Mesenchymal stem cell (in vitro differentiated cells and primary cell): ENCODE measurements around the gene RTN1.

Experiments used
- DNase-seq: peaks from one replicate; pipeline ENCODE4 v3.0.0-alpha.2; 2013
- H2AFZ ChIP-seq: one replicate; pipeline ENCODE4 v1.6.1; 2013; ENCODE audit warnings: low read depth, mild to moderate bottlenecking, control low read depth, inconsistent platforms, low read length, moderate library complexity
- H2AK5ac ChIP-seq: 2 replicates; pipeline ENCODE4 v1.6.1; 2013; ENCODE audit warnings: low read length, moderate library complexity, mild to moderate bottlenecking, inconsistent platforms; ENCODE audit not compliant: severe bottlenecking
- H2BK120ac ChIP-seq: one replicate; pipeline ENCODE4 v1.6.1; 2013; ENCODE audit warnings: low read depth, mild to moderate bottlenecking, inconsistent platforms, low read length, moderate library complexity
- H2BK12ac ChIP-seq, 2 experiments: one replicate each; pipeline ENCODE4 v1.6.1; 2013; ENCODE audit warnings: inconsistent platforms in 2 of 2, low read length in 2 of 2, mild to moderate bottlenecking in 2 of 2, moderate library complexity in 2 of 2, control low read depth in 1 of 2
- H2BK15ac ChIP-seq: one replicate; pipeline ENCODE4 v1.6.1; 2013; ENCODE audit warnings: mild to moderate bottlenecking, low read depth, inconsistent platforms; ENCODE audit not compliant: poor library complexity, severe bottlenecking
- H2BK5ac ChIP-seq: 2 replicates; pipeline ENCODE4 v1.6.1; 2013; ENCODE audit warnings: low read depth, mild to moderate bottlenecking, low read length, control low read depth, inconsistent platforms; ENCODE audit not compliant: poor library complexity, severe bottlenecking
- H3K14ac ChIP-seq, 2 experiments: one replicate each; pipeline ENCODE4 v1.6.1; 2013; ENCODE audit warnings: inconsistent platforms in 2 of 2, low read length in 2 of 2, control low read depth in 1 of 2, mild to moderate bottlenecking in 1 of 2, moderate library complexity in 1 of 2
- H3K18ac ChIP-seq, 2 experiments: one replicate each; pipeline ENCODE4 v1.6.1; 2013; ENCODE audit warnings: inconsistent platforms in 2 of 2, low read length in 2 of 2, control low read depth in 1 of 2, low read depth in 1 of 2, mild to moderate bottlenecking in 1 of 2
- H3K23ac ChIP-seq, 2 experiments: one replicate each; pipeline ENCODE4 v1.6.1; 2013; ENCODE audit warnings: inconsistent platforms in 2 of 2, low read length in 2 of 2, mild to moderate bottlenecking in 2 of 2, moderate library complexity in 2 of 2, control low read depth in 1 of 2
- H3K27ac ChIP-seq: 2 replicates; pipeline ENCODE4 v1.5.1; 2013; ENCODE audit warnings: mild to moderate bottlenecking, moderate library complexity, low read length, control low read depth, inconsistent platforms; ENCODE audit not compliant: poor library complexity, severe bottlenecking
- H3K27me3 ChIP-seq, 2 experiments: 2 replicates each; pipeline versions ENCODE4 v1.6.1 to v1.7.0; 2013; ENCODE audit warnings: low read length in 2 of 2, mild to moderate bottlenecking in 2 of 2, moderate library complexity in 2 of 2, control low read depth in 1 of 2, inconsistent platforms in 1 of 2; ENCODE audit not compliant: control insufficient read depth in 1 of 2, insufficient read depth in 1 of 2
- H3K36me3 ChIP-seq, 2 experiments: 2 replicates each; pipeline versions ENCODE4 v1.6.1 to v1.7.0; 2013; ENCODE audit warnings: low read length in 2 of 2, control low read depth in 1 of 2, inconsistent platforms in 1 of 2, low read depth in 1 of 2, mild to moderate bottlenecking in 1 of 2; ENCODE audit not compliant: insufficient read depth in 2 of 2, control insufficient read depth in 1 of 2
- H3K4ac ChIP-seq, 2 experiments: one replicate each; pipeline ENCODE4 v1.6.1; 2013; ENCODE audit warnings: inconsistent platforms in 2 of 2, low read length in 2 of 2, mild to moderate bottlenecking in 2 of 2, moderate library complexity in 2 of 2, control low read depth in 1 of 2, low read depth in 1 of 2
- H3K4me1 ChIP-seq: 2 replicates; pipeline ENCODE4 v1.6.1; 2013; ENCODE audit warnings: low read depth, low read length, control low read depth; ENCODE audit not compliant: control insufficient read depth, insufficient read depth
- H3K4me2 ChIP-seq: 2 replicates; pipeline ENCODE4 v1.6.1; 2013; ENCODE audit warnings: low read length, mild to moderate bottlenecking, inconsistent platforms; ENCODE audit not compliant: poor library complexity, severe bottlenecking
- H3K4me3 ChIP-seq, 2 experiments: 2 replicates each; pipeline versions ENCODE4 v1.5.1 to v1.7.0; 2013; ENCODE audit warnings: low read length in 2 of 2, mild to moderate bottlenecking in 2 of 2, control low read depth in 1 of 2, low read depth in 1 of 2; ENCODE audit not compliant: insufficient read depth in 1 of 2
- H3K79me1 ChIP-seq: replicated peaks from 2 replicates; pipeline ENCODE4 v1.6.1; 2013; ENCODE audit warnings: mild to moderate bottlenecking, control low read depth, low read length, inconsistent platforms; ENCODE audit not compliant: poor library complexity, severe bottlenecking
- H3K9ac ChIP-seq: 2 replicates; pipeline ENCODE4 v1.7.0; 2013; ENCODE audit warnings: mild to moderate bottlenecking, low read length, moderate library complexity
- H3K9me3 ChIP-seq: 2 replicates; pipeline ENCODE4 v1.7.0; 2013; ENCODE audit warnings: mild to moderate bottlenecking, low read length; ENCODE audit not compliant: control insufficient read depth
- H4K8ac ChIP-seq: one replicate; pipeline ENCODE4 v1.6.1; 2013; ENCODE audit warnings: inconsistent platforms, mild to moderate bottlenecking, low read length, moderate library complexity
- H4K91ac ChIP-seq: one replicate; pipeline ENCODE4 v1.6.1; 2013; ENCODE audit warnings: mild to moderate bottlenecking, low read length, inconsistent platforms
- WGBS: methylation state at CpG from one replicate; pipeline ENCODE4 v1.1.7; 2013; ENCODE audit warnings: mixed read lengths; 5-methylcytosine and 5-hydroxymethylcytosine counted together

Gene RTN1

DNA sequence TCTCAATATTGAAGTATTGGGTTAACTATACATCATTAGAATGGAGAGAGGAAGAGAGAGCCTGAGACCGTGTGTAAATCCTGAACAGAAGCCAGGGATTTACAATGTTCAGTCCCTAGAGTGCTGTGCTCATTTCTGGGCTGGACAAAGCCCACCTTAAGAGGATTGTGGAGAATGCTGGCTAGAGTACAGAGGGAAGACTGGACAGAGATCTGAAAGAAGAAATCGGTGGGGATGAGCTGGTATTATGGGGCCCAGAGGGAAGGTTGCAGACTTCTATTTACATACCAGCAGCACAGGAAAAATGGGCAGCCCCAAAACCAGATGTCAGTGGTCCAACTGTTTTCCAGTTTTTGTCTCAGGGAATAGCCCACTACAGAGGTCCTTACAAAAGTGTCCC is 42.3 kb downstream of the RTN1 start:
- H3K79me1 ChIP-seq = no peaks in the 10 kb centered on the region
- no peak overlapping the region for H4K91ac ChIP-seq
- H2BK5ac ChIP-seq = no peak overlapping the region
- no peak overlapping the region for H3K4me2 ChIP-seq
- H3K36me3 ChIP-seq = no peaks in the 10 kb centered on the region
- H3K27me3 ChIP-seq = no peaks in the 10 kb centered on the region
- no peaks in the 10 kb centered on the region for H3K9me3 ChIP-seq
- 58% methylated on average over 2 of the region's 2 CpGs for WGBS
- H2AK5ac ChIP-seq = no peak overlapping the region
- H3K23ac ChIP-seq = no peak overlapping the region
- no peak overlapping the region for H3K4me3 ChIP-seq
- H2BK15ac ChIP-seq = no peak overlapping the region
- H2BK12ac ChIP-seq = no peak overlapping the region
- H3K4ac ChIP-seq = no peak overlapping the region
- no peak overlapping the region for H2AFZ ChIP-seq
- DNase-seq = no peak
- no peak overlapping the region for H2BK120ac ChIP-seq
- H3K27ac ChIP-seq = no peak overlapping the region
- H3K4me1 ChIP-seq = peaks cover 2% of the 10 kb centered on the region
- H3K9ac ChIP-seq = no peak overlapping the region
- H3K18ac ChIP-seq = no peak overlapping the region
- H4K8ac ChIP-seq = no peak overlapping the region
- H3K14ac ChIP-seq = no peak overlapping the region

DNA sequence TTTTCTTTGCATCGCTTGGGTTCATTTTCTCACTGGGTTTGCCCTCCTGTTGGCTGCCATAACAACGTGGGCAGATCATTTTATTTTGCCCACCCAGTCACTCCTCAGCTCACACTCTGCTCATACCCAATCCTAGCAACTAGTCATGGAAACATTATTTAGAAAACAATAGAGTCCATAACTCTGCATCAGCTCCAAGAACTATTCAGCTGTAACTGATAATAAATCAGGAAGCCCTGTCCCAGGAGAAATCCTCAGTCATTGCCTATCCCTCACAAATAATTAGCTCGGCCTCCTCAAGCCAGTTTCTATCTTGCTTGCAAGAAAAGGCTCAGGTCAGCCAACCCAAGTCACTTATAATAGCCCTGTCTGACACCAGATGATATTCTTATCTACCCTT is 43.2 kb downstream of the RTN1 start:
- Histone ChIP-seq H3K27ac (no peak overlapping the region), H3K27me3 (no peaks in the 10 kb centered on the region), H3K4me1 (peaks cover 2% of the 10 kb centered on the region), H2BK15ac (no peak overlapping the region), H3K79me1 (no peaks in the 10 kb centered on the region), H2AK5ac (no peak overlapping the region), H4K91ac (no peak overlapping the region), H3K14ac (no peak overlapping the region), H3K9ac (no peak overlapping the region), H3K36me3 (no peaks in the 10 kb centered on the region), H3K4me2 (no peak overlapping the region), H4K8ac (no peak overlapping the region), H3K18ac (no peak overlapping the region), H2AFZ (no peak overlapping the region), H3K4me3 (no peak overlapping the region), H3K23ac (no peak overlapping the region), H3K4ac (no peak overlapping the region), H2BK5ac (no peak overlapping the region), H2BK120ac (no peak overlapping the region), H3K9me3 (no peaks in the 10 kb centered on the region), H2BK12ac (no peak overlapping the region)
- no peak for DNase-seq
- 49% methylated on average over 3 of the region's 3 CpGs for WGBS

DNA sequence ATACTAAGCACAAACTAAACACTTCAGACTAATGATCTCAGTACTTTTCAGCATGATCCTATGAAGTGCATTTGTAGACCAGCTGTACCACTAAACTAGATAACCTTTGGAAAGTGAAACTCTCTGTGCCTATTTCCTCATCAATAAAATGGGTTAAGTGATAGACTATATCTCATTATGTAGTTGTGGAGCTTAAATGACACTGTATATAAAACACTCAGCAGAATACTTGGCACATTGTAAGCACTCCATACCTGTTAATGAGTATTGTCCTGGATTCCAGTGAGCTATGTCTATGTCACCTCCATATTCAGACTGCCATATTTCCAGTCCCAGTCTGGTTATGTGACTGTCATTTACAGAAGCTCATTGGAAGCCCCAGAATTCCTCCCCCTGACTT is 44.4 kb downstream of the RTN1 start:
- Histone ChIP-seq H3K4ac (no peak overlapping the region), H3K9ac (no peak overlapping the region), H2BK15ac (no peak overlapping the region), H4K8ac (no peak overlapping the region), H3K4me1 (peaks cover 2% of the 10 kb centered on the region), H2BK12ac (no peak overlapping the region), H2AK5ac (no peak overlapping the region), H4K91ac (no peak overlapping the region), H3K27me3 (no peaks in the 10 kb centered on the region), H3K14ac (no peak overlapping the region), H2BK120ac (no peak overlapping the region), H3K36me3 (no peaks in the 10 kb centered on the region), H2BK5ac (no peak overlapping the region), H2AFZ (no peak overlapping the region), H3K4me2 (no peak overlapping the region), H3K79me1 (no peaks in the 10 kb centered on the region), H3K27ac (no peak overlapping the region), H3K18ac (no peak overlapping the region), H3K9me3 (no peaks in the 10 kb centered on the region), H3K4me3 (no peak overlapping the region), H3K23ac (no peak overlapping the region)
- no peak for DNase-seq

- no peak overlapping the region for H2BK12ac ChIP-seq
- no peak overlapping the region for H2BK120ac ChIP-seq
- H3K4me3 ChIP-seq = no peak overlapping the region
- no peak overlapping the region for H3K9ac ChIP-seq
- H3K79me1 ChIP-seq = no peaks in the 10 kb centered on the region
- H3K14ac ChIP-seq = no peak overlapping the region
- no peak overlapping the region for H2BK5ac ChIP-seq
- no peaks in the 10 kb centered on the region for H3K4me1 ChIP-seq
- no peaks in the 10 kb centered on the region for H3K9me3 ChIP-seq
- no CpG with 5 or more reads among the region's 1 CpG for WGBS
- DNase-seq = no peak
- H3K23ac ChIP-seq = no peak overlapping the region
- H2AK5ac ChIP-seq = no peak overlapping the region
- H4K8ac ChIP-seq = no peak overlapping the region
- no peak overlapping the region for H3K18ac ChIP-seq
- H3K27ac ChIP-seq = no peak overlapping the region
- no peaks in the 10 kb centered on the region for H3K36me3 ChIP-seq
- H2BK15ac ChIP-seq = no peak overlapping the region
- H2AFZ ChIP-seq = no peak overlapping the region
- no peak overlapping the region for H3K4ac ChIP-seq
- H4K91ac ChIP-seq = no peak overlapping the region
- no peaks in the 10 kb centered on the region for H3K27me3 ChIP-seq
- H3K4me2 ChIP-seq = no peak overlapping the region
Measured at GRCh38 chr14:59823179-59823578, 47.4 kb downstream of the RTN1 start.
